GM18499 (cell line): ENCODE data around the gene MAZ.
"Not testable (repeated sequence)": the region's sequence is repeated elsewhere in the genome, so short reads cannot be mapped to it uniquely, and the experiment has no call there.

Experiments used
- ATAC-seq: cut with Tn5 transposase; IDR thresholded peaks from one replicate; pipeline ENCODE4 v1.9.1; 2021; ENCODE audit warnings: moderate number of reproducible peaks; ENCODE audit not compliant: insufficient read depth, unreplicated experiment

The MAZ gene

GRCh38 chr16:29806099-29806579, at the start of gene MAZ:
MAZ (plus strand) TSS chr16:29806529; CDS start chr16:29806702, 173 bp downstream.
- ATAC-seq: no peak

GRCh38 chr16:29756654-29757053, 49.7 kb upstream of the MAZ start:
- no peak for ATAC-seq

- not testable (repeated sequence) for ATAC-seq
Observed at GRCh38 chr16:29757086-29757485, 49.2 kb upstream of the MAZ start.

GRCh38 chr16:29757950-29758466, 48.3 kb upstream of the MAZ start:
- no peak for ATAC-seq

- ATAC-seq: no peak
Observed at GRCh38 chr16:29760567-29761279, 45.6 kb upstream of the MAZ start.

- ATAC-seq: not testable (repeated sequence)
Observed at GRCh38 chr16:29761280-29761651, 45.1 kb upstream of the MAZ start.

GRCh38 chr16:29761882-29762281, 44.4 kb upstream of the MAZ start:
- ATAC-seq: no peak

GRCh38 chr16:29763326-29763725, 43.0 kb upstream of the MAZ start:
- no peak for ATAC-seq

- ATAC-seq: no peak
Observed at GRCh38 chr16:29765167-29766032, 40.9 kb upstream of the MAZ start.

GRCh38 chr16:29766571-29766970, 39.8 kb upstream of the MAZ start:
- no peak for ATAC-seq

GRCh38 chr16:29767062-29767461, 39.3 kb upstream of the MAZ start:
- no peak for ATAC-seq

- ATAC-seq: no peak
Observed at GRCh38 chr16:29769507-29769906, 36.8 kb upstream of the MAZ start.

GRCh38 chr16:29770250-29770929, 35.9 kb upstream of the MAZ start:
- no peak for ATAC-seq

GRCh38 chr16:29772330-29772729, 34.0 kb upstream of the MAZ start:
- not testable (repeated sequence) for ATAC-seq

GRCh38 chr16:29774730-29775129, 31.6 kb upstream of the MAZ start:
- ATAC-seq: no peak

GRCh38 chr16:29775742-29776408, 30.5 kb upstream of the MAZ start:
- no peak for ATAC-seq

GRCh38 chr16:29777576-29778350, 28.6 kb upstream of the MAZ start, which contains the start of gene ZG16:
ZG16 (plus strand) TSS chr16:29778256; CDS start chr16:29779267, 1,011 bp downstream.
- ATAC-seq: no peak

- no peak for ATAC-seq
Observed at GRCh38 chr16:29779474-29779873, 26.9 kb upstream of the MAZ start.
